Stimulated activated CD8-positive, alpha-beta memory T cell treated with anti-CD3 and anti-CD28 coated beads, Interleukin-7, amount 100 ng/mL, for 48 hours (primary cell): ENCODE data around the gene SF3A2.

ENCODE experiments used
- DNase-seq, 2 donors: peaks; one replicate each; pipeline ENCODE4 v3.0.0-alpha.2; 2020; ENCODE audit warnings: low read depth in 1 of 2; ENCODE audit errors: extremely low read depth in 1 of 2

The SF3A2 gene

GRCh38 chr19:2252055-2252796, 15.6 kb downstream of the SF3A2 start:
- DNase-seq = no peak

- no peak for DNase-seq
Observed at GRCh38 chr19:2252797-2253105, 16.1 kb downstream of the SF3A2 start.

GRCh38 chr19:2253106-2254063, 16.8 kb downstream of the SF3A2 start:
- DNase-seq = no peak

- DNase-seq = no peak
Observed at GRCh38 chr19:2254064-2254872, 17.6 kb downstream of the SF3A2 start.

GRCh38 chr19:2255112-2255845, 18.7 kb downstream of the SF3A2 start:
- DNase-seq = no peak

- no peak for DNase-seq
Observed at GRCh38 chr19:2255982-2256685, 19.5 kb downstream of the SF3A2 start, which contains the start of gene JSRP1. Gene JSRP1 (minus strand): TSS chr19:2256417. CDS start chr19:2255314, 1,103 bp downstream.

- no peak for DNase-seq
Observed at GRCh38 chr19:2259336-2259735, 22.7 kb downstream of the SF3A2 start.

GRCh38 chr19:2260341-2260805, 23.7 kb downstream of the SF3A2 start:
- no peak for DNase-seq

GRCh38 chr19:2261438-2262172, 25.0 kb downstream of the SF3A2 start:
- peak in 1 of 2 donors; percentile 48 for DNase-seq

- DNase-seq = no peak
Observed at GRCh38 chr19:2266183-2266993, 29.8 kb downstream of the SF3A2 start.

- no peak for DNase-seq
Observed at GRCh38 chr19:2268480-2268830, 31.8 kb downstream of the SF3A2 start.

GRCh38 chr19:2268861-2269243, 32.2 kb downstream of the SF3A2 start:
- no peak for DNase-seq

- peak; percentile 96 to 98 for DNase-seq
Observed at GRCh38 chr19:2269244-2270156, 32.9 kb downstream of the SF3A2 start.

GRCh38 chr19:2270157-2270422, 33.5 kb downstream of the SF3A2 start:
- no peak for DNase-seq

- DNase-seq = peak in 1 of 2 donors; percentile 69
Observed at GRCh38 chr19:2270423-2271233, 34.0 kb downstream of the SF3A2 start.

- DNase-seq = no peak
Observed at GRCh38 chr19:2271234-2272103, 34.8 kb downstream of the SF3A2 start.
